HG03045 (cell line): ENCODE results near the gene ZNF862.

ENCODE experiments used
- ATAC-seq: cut with Tn5 transposase; IDR thresholded peaks from one replicate; pipeline ENCODE4 v1.9.1; 2021; ENCODE audit warnings: mild to moderate bottlenecking, moderate library complexity; ENCODE audit not compliant: unreplicated experiment

Gene ZNF862

DNA sequence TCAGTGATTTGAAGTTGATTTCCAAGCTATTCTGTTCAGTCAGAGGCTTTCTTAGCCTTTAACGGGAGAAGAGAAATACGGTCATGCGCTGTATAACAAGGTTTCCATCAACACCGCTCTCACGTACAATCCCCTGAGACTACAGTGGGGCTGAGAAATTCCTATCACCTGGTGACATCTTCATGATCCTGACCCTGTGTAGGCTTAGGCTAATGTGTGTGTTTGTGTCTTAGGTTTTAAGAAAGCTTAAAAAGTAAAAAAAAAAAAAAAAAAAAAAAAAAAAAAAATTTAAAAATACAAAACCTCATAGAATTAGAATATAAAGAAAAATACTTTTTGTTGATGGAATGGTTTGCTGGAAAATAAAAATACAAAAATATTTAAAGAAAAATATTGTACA is 1.8 kb downstream of the ZNF862 start:
- ATAC-seq: no peak

DNA sequence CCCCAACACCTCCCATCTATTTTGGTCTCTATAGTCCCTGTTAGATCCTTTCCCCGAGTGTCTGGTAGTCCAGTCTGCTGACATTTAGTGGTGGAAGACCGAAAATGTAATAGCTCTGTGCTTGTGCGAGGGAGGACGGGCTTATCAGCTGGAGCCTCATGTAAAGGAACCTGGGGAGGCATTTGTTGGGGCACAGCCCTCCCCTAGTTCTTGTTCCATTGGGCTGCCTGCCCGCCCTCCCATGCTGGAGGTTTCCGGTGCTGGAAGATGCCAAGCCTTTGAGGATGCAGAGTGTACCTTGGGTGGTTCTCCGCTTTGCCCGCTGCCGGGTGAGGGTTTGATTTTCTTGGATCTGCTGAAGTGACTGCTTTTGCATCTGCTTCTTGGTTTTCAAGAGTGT is 5.4 kb downstream of the ZNF862 start:
- ATAC-seq: no peak

DNA sequence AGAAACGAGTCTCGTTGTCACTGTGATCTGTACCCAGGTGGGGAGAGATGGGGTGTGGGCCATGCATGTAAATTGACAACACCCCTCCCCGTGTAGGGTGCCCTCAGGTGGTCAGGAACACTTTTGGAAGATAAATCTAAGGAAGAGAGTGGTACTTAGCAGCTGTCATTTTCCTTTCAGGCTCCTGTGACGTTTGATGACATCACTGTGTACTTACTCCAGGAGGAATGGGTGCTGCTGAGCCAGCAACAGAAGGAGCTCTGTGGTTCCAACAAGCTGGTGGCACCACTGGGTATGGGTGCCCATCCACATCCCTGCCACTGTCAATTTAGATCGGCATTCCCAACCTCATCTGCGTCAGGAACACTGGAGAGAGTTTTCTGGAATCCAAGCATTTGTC is 6.3 kb downstream of the ZNF862 start:
- no peak for ATAC-seq

DNA sequence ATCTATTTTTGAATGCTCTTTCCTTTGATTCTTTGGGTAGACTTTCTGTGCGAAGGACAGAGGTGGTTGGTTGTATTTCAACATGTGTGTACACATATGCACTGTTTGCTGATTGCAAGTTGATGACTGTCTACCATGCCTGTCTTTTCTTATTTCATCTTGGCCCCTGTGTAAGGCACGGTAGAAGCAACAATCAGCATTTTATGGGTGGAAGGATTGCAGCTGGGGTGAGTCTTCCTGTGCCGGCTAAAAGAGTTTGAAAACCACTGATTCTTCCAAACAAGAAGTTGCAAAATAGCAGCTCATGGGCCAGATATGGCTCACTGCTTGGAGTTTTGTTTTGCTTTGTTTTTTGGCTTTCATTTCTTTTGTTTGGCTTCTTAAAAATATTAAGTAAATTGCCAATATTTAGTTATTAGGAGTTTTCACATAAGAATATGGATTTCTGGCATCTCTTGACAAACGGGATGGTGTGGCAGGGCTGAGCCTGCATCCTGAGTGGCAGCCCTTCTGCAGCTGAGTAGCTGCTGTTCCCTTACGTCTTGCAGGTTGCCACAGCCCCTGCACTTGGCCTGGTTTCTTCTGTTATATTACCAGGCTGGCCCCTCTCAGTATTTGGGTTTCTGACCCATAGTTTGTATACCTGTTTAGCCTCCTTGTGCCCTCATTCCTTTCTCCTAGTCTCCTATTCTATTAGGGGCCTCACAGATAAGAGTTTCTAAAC is 7.2 kb downstream of the ZNF862 start:
- no peak for ATAC-seq

DNA sequence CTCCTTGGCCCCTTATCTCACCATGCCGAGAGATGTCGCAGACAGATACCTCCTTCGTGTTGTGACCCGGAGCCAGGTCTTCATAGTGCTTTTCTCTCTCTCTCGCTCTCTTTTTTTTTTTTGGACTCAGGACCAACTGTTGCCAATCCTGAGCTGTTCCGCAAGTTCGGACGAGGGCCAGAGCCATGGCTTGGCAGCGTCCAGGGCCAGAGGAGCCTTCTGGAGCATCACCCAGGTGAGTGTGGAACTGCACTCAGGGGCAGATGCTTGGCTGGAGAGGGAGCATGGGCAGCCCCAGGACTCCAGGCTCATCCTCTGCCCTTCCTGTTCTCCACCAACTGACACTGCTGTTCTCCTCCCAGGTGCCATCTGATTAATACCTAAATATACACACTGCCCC is 7.8 kb downstream of the ZNF862 start:
- ATAC-seq: no peak

DNA sequence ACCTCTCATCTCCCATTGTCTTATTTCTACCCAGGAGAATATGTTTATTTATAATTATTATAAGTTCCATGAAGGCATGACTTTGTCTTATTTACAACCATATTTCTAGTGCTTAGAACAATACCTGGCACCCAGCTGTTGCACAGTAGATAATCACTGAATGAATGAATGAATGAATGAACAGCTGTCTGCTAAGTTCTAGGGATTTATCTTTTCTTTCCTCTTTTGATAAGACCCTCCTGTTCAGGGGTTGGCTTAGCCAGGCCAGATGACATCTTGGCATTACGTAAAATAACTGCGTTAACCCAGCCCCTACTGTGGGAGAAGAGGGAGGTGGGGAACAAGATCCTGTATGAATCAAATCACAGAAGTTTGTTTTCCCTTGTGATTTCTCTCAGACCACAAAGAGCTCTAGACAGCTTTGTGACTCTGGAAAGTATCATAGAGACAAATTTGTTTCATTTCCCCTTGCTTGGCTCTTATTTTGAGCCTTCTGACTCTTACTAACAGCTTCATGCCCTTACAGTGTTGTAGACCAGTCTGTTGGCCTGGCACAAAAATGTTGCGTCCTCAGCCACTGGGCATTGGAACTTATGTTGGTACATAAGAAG is 8.4 kb downstream of the ZNF862 start:
- no peak for ATAC-seq

DNA sequence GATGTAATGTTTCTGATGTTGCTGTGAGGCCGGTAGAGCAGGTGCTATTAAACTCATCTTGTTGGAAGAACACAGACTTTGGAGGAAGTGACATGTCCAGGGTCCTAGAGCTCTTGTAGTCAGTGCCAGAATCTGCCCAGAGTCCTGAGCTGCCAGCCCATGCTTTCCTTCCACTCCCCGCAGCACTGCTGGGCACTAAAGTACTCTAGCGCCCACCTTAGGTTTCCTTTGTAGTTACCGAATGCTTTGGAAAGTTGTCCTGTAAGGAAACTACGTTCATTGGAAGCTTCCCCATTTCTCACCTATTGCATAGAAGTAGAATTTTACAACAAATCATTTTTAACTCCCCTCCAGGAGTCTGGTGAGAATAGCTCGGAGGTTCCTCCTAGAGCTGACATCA is 11.0 kb downstream of the ZNF862 start:
- no peak for ATAC-seq

DNA sequence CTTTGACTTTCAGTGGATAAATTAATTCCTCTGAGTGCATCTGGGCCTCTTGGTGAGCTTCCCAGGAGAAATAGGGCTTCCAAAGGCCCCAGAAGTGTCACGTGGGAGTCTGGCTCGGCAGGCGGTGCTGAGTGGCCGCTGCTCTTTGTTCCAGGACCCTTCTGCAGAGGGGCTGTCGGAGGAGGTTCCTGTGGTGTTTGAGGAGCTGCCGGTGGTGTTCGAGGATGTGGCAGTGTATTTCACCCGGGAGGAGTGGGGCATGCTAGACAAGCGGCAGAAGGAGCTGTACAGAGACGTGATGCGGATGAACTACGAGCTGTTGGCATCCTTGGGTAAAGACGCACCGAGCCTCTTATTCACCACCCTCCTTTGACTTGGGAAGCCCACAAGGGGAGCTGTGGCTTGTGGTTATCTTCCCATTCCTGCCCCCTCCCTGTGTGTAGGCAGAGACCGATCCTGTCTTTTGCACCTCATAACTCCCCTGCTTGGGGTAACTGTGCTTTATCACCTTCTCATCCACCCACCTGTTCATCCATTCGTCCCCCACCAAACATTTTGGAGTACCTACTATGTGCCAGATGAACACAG is 11.9 kb downstream of the ZNF862 start:
- no peak for ATAC-seq

DNA sequence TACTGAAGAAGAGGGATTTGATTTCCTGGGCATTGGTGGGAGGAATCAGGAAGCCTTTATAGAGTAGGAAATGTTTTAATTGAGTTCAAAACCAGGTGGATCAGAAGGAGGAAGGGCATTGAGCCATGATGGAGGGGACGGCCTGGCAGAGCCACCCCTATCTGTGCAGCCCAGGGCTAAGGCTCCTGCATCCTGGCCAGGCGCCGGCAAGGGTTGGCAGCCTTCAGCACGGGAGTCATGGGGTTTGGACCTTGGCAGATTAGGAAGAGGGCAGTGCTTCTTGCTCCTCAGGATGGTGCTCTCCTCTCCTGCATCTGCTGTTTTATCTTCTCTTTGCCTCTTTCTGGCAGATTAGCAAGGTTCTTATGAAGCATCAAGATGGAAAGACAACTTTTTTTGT is 12.5 kb downstream of the ZNF862 start:
- no peak for ATAC-seq

DNA sequence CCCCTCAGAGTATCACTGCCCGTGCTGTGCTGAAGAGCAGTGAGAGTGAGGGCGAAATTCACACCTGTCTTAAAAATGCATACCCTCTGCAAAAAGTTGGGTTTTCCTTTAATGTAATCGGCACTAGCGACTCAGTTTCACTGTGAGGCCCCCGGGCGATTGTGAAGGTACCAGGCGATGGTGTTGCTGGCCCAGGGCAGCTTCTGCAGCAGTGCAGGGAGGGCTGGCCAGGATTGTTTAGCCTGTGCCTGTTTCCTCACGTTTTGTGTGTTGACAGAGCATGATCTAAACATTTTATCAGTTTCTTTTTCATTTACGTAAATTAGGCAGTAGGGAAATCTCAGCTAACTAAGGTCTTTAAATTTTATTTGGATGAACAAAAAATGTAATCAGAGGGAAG is 13.3 kb downstream of the ZNF862 start:
- no peak for ATAC-seq

DNA sequence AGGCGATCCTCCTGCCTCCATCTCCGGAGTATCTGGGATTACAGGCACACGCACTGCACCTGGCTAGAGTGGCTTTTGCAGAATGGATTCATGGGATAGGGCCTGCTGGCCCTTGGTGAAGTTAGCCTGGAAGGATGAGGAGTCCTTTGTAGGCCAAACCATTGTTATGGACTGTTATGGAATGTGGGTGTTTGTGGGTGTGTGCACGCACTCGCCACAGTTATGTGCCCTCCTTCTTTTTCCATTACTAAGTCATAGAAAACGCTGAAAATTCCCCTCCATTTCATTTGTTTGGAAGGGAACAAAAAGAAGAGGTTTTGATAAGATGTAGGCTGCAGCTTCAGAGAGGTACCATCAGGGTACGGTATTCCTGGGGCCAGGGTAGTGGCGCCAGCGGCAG is 15.0 kb downstream of the ZNF862 start:
- ATAC-seq: no peak

DNA sequence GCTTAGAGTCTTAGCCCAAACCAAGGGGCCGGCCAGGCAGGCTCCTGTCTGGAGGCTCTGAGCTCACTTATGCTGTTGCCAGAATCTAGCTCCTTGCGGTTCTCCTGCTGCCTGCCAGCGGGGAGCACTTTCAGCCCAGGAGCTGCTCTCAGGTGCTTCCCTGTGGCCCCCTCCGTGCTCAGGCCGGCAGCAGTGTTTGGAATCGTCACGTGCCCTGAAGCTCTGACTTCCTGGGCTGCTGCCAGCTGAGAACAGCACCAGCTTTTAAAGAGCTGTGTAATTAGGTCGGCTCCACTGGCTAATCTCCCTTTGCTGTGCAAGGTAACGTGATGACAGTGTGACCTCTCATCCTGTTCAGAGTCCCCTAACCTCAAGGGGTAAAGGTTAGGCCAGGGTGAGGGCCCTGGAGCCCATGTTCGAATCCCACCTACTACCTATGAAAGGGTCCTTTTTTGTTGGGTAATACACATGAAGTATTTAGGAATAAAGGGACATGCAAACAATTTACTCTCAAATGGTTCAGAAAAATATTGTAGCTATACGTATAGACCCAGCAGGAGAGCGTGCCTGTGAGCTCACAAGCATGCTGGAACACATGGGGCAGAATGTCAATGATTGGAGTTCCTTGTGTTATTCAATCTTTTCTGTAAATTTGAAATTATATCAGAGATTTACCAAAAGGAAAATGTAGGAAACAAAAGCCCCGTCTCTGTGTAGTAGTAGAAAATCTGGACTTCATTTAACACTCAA is 16.6 kb downstream of the ZNF862 start:
- no peak for ATAC-seq

DNA sequence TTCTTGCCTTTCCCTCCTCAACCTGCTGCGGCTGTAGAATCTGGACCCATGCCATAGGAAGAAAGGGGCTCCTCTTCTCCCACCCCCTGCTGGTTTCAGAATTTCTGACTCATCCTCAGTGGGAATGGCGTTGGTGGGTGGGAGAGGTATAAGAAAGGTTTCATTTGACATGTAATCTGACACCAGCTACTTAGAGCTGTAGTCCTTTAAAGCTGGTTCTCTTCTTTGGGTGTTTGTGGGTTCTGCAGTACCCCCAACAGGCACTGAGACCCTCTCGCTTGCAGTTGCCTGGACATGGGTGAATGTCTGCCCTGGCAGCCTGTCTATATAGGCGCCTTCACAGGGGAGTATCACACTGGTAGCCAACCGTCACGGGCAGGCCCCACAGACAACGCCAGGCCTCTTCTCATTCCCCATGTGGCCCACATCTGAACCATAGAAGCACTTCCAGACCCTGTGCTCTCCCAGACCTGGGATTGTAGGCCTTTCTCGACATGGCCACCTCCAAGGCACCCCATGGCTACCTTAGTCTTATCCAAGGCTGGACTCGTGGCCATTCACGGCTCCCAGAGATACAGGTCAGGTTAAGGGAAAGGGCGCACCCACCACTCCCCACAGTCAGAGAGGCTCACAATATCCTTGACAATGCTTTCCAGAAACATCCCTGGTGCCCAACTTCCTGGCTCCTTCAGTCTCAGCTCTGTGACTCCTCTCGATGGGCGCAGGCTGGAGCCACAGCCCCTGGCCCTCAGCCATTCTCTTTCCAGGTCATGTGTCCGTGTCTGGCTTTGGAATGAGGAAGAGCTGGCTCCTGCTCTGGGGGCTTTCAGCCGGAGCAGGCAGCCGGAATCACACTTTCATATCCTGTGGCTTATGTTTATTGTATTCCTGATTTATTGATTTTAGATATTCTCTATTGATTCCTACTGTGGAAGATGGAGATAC is 17.5 kb downstream of the ZNF862 start:
- ATAC-seq: no peak

DNA sequence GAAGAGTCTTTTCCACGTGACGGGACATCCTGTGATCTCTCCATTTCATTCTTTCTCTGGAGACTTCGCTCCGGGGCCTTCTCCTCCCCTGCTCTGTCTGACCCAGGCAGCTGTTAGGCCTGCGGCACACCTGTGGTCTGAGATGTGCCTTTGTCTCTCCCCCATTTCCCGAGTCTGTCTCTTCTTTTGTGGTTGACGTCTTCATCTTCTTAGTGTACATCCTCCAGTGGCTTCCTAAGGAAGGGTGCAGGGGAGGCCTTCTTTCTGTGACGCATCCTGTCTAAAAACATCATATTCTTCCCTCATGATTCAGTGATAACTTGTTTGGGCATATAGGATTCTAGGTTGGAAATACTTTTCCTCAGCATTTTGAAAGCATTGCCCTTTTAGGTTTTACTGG is 18.4 kb downstream of the ZNF862 start:
- no peak for ATAC-seq

DNA sequence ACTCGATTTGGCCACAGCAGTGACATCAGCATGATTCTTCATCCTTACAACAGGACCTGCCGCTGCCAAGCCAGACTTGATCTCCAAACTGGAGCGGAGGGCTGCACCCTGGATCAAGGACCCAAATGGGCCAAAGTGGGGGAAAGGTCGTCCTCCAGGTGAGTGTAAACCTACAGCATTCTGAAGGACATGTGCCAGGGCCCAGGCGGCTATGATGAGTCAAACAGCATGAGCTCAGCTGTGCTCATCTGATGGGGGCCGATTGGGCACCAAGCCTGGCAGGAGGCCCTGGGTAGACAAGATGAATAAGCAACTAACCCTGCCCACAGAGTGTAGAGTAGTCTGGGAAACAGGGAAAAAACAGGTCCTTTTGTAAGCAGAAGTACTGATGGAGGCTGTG is 21.2 kb downstream of the ZNF862 start:
- ATAC-seq: no peak

DNA sequence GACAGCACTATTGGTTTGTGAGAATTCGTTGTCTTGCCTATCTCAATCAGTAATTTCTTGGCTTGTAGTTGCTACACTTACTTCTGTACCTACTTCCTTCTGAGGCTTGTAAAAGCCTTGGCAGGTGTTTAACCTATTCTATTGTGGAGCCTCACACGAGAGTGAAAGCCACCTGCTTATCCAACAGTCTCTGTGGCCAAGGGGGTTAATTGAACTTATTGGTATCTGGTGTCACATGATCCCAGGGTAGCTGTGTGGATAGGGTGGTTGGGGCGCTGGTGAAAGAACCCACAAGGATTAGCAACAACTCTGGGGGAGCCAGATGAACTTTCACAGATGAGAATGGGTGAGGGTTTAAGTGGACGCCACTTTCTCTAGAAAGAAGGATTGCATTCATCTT is 21.7 kb downstream of the ZNF862 start:
- ATAC-seq: no peak

DNA sequence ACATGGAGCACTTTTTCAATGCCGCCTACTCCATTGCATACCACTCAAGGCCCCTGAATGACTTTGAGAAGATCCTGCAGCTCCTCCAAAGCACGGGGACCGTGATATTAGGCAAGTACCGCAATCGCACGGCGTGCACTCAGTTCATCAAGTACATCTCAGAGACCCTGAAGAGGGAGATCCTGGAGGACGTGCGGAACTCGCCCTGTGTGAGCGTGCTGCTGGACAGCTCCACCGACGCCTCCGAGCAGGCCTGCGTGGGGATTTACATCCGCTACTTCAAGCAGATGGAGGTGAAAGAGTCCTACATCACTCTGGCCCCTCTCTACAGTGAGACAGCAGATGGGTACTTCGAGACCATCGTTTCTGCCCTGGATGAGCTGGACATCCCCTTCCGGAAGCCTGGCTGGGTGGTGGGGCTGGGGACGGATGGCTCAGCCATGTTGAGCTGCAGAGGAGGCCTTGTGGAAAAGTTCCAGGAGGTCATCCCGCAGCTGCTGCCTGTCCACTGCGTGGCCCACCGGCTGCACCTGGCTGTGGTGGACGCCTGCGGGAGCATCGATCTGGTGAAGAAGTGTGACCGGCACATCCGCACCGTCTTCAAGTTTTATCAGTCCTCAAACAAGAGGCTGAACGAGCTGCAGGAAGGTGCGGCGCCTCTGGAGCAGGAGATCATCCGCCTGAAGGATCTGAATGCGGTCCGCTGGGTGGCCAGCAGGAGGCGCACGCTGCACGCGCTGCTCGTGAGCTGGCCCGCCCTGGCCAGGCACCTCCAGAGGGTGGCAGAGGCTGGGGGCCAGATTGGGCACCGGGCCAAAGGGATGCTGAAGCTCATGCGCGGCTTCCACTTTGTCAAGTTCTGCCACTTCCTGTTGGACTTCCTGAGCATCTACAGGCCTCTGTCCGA is 22.9 kb downstream of the ZNF862 start:
- no peak for ATAC-seq

DNA sequence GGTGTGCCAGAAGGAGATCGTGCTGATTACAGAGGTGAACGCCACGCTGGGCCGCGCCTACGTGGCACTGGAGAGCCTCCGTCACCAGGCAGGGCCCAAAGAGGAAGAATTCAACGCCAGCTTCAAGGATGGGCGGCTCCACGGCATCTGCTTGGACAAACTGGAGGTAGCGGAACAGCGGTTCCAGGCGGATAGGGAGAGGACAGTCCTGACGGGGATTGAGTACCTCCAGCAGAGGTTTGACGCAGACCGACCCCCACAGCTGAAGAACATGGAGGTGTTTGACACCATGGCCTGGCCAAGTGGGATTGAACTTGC is 23.5 kb downstream of the ZNF862 start:
- no peak for ATAC-seq

DNA sequence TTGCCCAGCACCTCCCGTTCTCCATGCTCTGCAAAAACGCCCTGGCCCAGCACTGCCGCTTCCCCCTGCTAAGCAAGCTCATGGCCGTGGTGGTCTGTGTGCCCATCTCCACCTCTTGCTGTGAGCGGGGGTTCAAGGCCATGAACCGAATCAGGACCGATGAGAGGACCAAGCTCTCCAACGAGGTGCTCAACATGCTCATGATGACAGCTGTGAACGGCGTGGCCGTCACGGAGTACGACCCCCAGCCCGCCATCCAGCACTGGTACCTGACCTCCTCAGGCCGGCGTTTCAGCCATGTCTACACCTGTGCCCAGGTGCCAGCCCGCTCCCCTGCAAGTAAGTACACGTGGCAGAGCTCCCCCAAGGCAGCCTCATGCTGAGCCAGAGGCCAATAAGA is 24.0 kb downstream of the ZNF862 start:
- ATAC-seq: no peak

DNA sequence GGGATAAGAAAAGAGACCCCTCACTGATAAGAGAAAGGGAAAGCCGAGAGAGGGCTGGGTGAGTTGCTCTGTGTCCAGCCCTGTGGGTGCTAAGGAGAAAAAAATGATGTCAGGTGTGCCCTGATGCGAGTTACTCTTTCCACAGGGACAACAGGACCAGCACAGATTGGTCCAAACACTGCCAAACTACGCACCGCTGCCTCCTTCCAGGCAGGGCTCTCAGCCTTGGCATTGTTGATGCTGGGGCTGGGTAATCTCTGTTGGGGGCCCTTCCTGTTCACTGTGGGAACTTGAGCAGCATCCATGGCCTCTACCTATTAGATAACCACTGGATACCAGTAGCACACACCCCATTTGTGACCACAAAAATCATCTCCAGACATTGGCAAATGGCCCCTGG is 25.3 kb downstream of the ZNF862 start:
- ATAC-seq: no peak
